ENCODE measurements around the gene BRD3. TPM values are rescaled to one million over a fixed set of nuclear protein-coding genes. Genes with fewer than 3 reads are reported as not detected.

The BRD3 gene
- polyA plus RNA-seq, 2 of the 4 experiments (the other 2 are of a cell fraction): 9.0 to 15.3 TPM

DNA sequence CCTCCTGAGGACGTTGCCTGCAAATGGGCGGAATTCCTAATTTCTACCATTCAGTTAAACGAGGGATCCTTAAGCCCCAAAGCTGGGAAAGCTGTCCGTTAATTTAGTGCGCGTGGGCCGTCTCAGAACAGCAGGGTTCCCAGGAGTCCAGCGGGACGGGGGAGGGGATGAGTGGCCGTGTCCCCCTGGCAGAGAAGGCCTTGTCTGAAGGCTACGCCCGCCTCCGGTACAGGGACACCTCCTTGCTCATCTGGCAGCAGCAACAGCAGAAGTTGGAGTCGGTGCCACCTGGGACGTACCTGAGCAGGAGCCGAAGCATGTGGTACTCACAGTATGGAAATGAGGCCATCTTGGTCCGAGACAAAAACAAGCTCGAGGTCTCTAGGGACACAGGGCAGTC lies 41.2 kb downstream of the BRD3 start:
- no peak overlapping the region for H3K4me3 ChIP-seq
- POLR2A ChIA-PET: no interaction called here
- no peak overlapping the region for H3K27ac ChIP-seq
- no peak for DNase-seq (ENCODE audit: low read depth in 1 of 2, low spot score in 1 of 2)
- no peak for ATAC-seq
- WGBS (ENCODE audit: missing lambda C conversion rate): 90% methylated on average over 16 of the region's 18 CpGs
- CTCF ChIA-PET: interaction anchor here (0.8 to 7.4 kb wide), 6 partner anchors 8 to 244 kb away, joined by 3 to 68 read pairs (median 4); no protein-coding TSS in a partner anchor
- no peak for FAIRE-seq
- TF ChIP-seq RARB (CRISPR knock-in tag; IDR thresholded peaks at IDR 0.05) (no peak), ZFP36 (IDR thresholded peaks at IDR 0.05; ENCODE audit: borderline replicate concordance, partially characterized antibody) (no peak), USF2 (IDR thresholded peaks at IDR 0.05) (no peak), NFE2L2 (conservative IDR thresholded peaks at IDR 0.05; ENCODE audit: low read length) (no peak), CBX8 (IDR thresholded peaks at IDR 0.05) (no peak), FOSL2 (IDR thresholded peaks at IDR 0.05) (no peak), FOSL2 (CRISPR knock-in tag; IDR thresholded peaks at IDR 0.05) (no peak), ESRRA (IDR thresholded peaks at IDR 0.05; ENCODE audit: borderline replicate concordance, low read length) (no peak), MAFK (IDR thresholded peaks at IDR 0.05; ENCODE audit: partially characterized antibody) (no peak), GATA3 (IDR thresholded peaks at IDR 0.05; ENCODE audit: borderline replicate concordance) (no peak)
- TF ChIP-seq, protein P1, sequence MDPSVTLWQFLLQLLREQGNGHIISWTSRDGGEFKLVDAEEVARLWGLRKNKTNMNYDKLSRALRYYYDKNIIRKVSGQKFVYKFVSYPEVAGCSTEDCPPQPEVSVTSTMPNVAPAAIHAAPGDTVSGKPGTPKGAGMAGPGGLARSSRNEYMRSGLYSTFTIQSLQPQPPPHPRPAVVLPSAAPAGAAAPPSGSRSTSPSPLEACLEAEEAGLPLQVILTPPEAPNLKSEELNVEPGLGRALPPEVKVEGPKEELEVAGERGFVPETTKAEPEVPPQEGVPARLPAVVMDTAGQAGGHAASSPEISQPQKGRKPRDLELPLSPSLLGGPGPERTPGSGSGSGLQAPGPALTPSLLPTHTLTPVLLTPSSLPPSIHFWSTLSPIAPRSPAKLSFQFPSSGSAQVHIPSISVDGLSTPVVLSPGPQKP (IDR thresholded peaks at IDR 0.05; ENCODE audit: low read depth, low read length): no peak
- H3K9me3 ChIP-seq: no peaks in the 10 kb centered on the region
- H3K4me2 ChIP-seq: peak overlapping the region; percentile 80
- peaks cover 8% of the 10 kb centered on the region; the same call in 1 of the 3 replicates for H3K4me1 ChIP-seq

GRCh38 chr9:134025606-134026541 lies 42.0 kb downstream of the BRD3 start:
- no peak for FAIRE-seq
- Histone ChIP-seq H3K9me3 (no peaks in the 10 kb centered on the region), H3K4me3 (peak overlapping the region; percentile 92), H3K4me2 (peak overlapping the region; percentile 80), H3K4me1 (peaks cover 8% of the 10 kb centered on the region; the same call in 1 of the 3 replicates), H3K27ac (peak overlapping the region; percentile 85 to 91)
- ChIA-PET POLR2A (interaction anchor here (1.1 to 1.9 kb wide), 2 partner anchors 33 to 152 kb away, joined by 3 to 5 read pairs; no protein-coding TSS in a partner anchor), CTCF (interaction anchor here (0.8 to 7.4 kb wide), 7 partner anchors 8 to 244 kb away, joined by 3 to 68 read pairs (median 4); no protein-coding TSS in a partner anchor)
- DNase-seq (ENCODE audit: low read depth in 1 of 2, low spot score in 1 of 2): peak; percentile 25 to 41
- WGBS (ENCODE audit: missing lambda C conversion rate): 59% methylated on average over 34 of the region's 66 CpGs
- TF ChIP-seq MAZ (IDR thresholded peaks at IDR 0.05; ENCODE audit: borderline replicate concordance, low read depth, low read length) (no peak), MAFK (IDR thresholded peaks at IDR 0.05; ENCODE audit: partially characterized antibody) (no peak), ESRRA (IDR thresholded peaks at IDR 0.05; ENCODE audit: borderline replicate concordance, low read length) (no peak), PHF8 (IDR thresholded peaks at IDR 0.05; ENCODE audit: borderline replicate concordance, low read depth) (0 out of 2 replicates have a peak, but pooled peaks have one; percentile 32), ZNF302 (CRISPR knock-in tag; IDR thresholded peaks at IDR 0.05) (no peak), CHD2 (IDR thresholded peaks at IDR 0.05; ENCODE audit: low read length, partially characterized antibody) (no peak)
- ATAC-seq: peak; percentile 31 to 53

DNA sequence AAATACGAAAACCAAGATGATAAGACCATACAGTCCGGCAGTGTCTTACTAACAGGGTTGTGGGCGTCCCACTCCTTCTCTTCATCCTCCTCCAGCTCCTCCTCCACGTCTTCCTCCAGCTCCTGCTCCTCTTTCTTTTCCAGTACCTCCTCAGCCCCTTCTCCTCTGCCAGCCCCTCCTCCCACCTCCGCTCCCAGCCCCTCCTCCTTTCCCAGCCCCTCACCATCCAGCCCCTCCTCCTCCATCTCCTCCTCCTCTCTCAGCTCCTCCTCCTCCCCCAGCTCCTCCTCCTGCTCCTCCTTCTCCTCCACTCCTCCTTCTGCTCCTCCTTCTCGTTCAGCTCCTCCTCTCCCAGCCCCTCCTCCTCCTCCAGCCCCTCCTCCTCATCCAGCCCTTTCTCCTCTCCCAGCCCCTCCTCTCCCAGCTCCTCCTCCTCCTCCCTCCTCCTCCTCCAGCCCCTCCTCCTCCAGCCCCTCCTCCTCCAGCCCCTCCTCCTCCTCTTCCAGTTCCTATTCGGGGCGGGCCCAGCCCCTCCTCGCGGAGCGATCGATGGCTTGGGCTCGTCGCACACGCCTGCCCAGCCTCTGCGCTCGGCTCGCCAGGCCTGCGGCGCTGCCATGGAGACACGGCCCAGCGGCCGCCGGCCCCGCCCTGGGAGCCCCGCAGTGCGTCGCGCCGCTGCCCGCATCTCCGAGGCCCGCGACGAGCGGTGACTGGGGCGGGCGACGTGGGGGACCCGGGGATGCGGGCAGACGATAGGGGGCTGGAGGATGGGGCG lies 42.8 kb downstream of the BRD3 start, which contains the start of gene BRD3OS:
Gene BRD3OS, plus strand, starts transcription at position 654 of the 778 bp plus-strand sequence. CDS start 1,267 bp downstream, outside the sequence.
- POLR2A ChIA-PET: interaction anchor here (0.6 to 1.9 kb wide), 5 partner anchors 32 to 677 kb away, joined by 3 to 6 read pairs (median 5); partner anchors contain the start of gene MED22

More for the DNA sequence above, 42.8 kb downstream of the BRD3 start, which contains the start of gene BRD3OS:
- CTCF ChIA-PET: interaction anchor here (1.0 to 7.4 kb wide), 6 partner anchors 9 to 242 kb away, joined by 3 to 68 read pairs (median 4); no protein-coding TSS in a partner anchor
- FAIRE-seq (peak; percentile 36), DNase-seq (ENCODE audit: low read depth in 1 of 2, low spot score in 1 of 2) (peak; percentile 93 to 99), ATAC-seq (peak; percentile 90 to 91)
- Histone ChIP-seq H3K27ac (peak within 1 kb of the TSS; percentile 85 to 91), H3K4me2 (peak within 1 kb of the TSS; percentile 80), H3K9me3 (no peaks in the 10 kb centered on the region), H3K4me3 (peak within 1 kb of the TSS; percentile 92), H3K4me1 (peaks cover 8% of the 10 kb centered on the region; the same call in 1 of the 3 replicates)
- WGBS (ENCODE audit: missing lambda C conversion rate): 24% methylated on average over 5 of the region's 43 CpGs
- TF ChIP-seq EHMT2 (IDR thresholded peaks at IDR 0.05; ENCODE audit: low read depth) (no peak), JUN (IDR thresholded peaks at IDR 0.05) (peak in 1 of 2 experiments; percentile 63; a peak in 2 of 5 replicates), MAX (IDR thresholded peaks at IDR 0.05) (peak; percentile 67; the same call in 1 of the 2 replicates), MYC (IDR thresholded peaks at IDR 0.05; ENCODE audit: borderline replicate concordance, low read length) (peak; percentile 74; the same call in 1 of the 2 replicates)
- TF ChIP-seq, protein P1 (IDR thresholded peaks at IDR 0.05; ENCODE audit: low read depth, low read length): no peak

Measured in A549 (cell line).